ENCODE data around the gene IL5.

Gene IL5

DNA sequence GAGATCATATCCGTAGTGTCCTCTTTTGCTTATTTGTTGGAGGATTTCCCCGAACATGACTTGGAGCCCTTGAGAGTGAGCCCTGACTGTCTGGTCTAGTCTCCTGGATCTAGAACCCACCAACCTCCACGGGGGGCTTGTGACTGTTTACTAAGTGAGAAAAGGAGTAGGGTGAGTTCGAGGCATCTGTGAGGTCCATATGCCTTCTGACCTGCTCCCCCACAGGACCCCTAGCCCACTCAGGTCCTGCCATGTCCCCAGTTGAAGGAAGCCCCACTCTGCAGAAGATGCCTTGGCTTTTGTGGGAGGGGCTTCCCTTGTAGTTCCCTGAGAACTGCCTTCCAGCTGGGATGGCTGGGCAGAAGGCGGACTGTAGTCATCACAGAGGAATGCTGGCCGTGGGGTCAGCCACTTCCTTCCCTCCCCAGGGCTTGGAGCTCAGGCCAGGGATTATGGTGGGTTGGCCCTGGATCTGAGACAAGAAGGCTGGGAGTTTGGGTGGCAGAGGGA, 45.8 kb downstream of the IL5 start:
- no peak for DNase-seq

DNA sequence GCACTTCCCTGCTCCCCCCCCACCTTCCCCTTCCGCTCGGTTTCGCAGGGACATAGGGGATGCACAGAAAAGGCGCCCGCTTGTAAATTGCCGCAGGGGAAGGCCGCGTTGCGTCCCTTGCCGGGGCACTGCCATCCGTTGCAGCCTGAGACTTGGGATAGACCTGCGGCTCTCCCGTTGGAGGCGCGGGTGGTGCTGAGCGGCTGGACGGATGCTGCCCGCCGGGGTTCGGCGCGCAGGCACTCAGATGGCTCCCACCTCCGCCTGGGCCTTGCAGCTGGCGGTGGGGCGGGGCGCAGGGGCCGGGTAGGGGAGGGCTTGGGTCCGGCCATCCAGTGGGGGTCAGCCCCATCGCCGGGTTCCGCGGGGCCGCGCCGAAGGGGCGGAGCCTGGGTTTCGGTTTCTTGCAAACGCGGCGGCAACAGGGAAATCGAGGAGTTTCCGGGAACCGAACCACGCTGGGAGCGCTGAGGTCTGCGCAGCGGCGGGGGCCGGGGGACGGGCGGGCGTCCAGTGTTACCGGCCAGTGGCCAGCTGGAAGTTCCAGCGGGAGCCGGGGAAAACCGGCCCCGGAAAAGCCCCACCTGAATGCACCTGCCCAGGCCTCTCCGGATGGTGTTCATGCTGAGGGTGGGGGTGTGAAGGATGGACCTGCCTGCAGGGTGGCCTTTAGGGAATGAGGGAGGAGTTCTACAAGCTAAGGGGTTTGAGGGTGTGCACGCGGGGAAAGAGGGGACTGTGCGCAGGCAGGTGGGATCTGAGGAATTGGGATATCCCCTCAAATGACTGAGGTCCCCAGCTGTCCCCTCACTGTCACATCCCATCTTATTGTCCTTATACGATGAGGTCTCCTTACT, 46.5 kb downstream of the IL5 start:
- peak; percentile 24 to 43 for DNase-seq

DNA sequence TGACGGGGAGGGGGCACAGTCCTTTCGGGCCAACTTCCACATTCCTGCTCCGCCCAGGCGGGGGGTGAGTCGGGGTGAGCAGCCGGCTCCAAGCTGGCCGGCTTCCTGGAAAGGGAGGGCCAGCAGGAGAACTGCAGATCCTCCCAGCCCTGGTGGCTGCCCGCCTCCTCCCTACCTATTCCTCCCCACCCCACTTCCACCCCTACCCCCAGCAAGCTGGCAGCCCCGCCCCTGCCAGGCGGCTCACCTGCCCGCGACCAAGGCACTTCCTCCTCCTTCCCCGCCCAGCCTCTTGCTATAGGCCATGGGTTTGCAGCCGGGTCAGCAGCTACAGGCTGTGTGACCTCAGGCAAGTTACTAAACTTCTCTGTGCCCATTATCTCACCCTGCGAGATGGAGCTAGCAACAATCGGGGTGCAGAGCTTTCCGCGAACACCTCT, 47.1 kb downstream of the IL5 start:
- peak; percentile 65 to 81 for DNase-seq

DNA sequence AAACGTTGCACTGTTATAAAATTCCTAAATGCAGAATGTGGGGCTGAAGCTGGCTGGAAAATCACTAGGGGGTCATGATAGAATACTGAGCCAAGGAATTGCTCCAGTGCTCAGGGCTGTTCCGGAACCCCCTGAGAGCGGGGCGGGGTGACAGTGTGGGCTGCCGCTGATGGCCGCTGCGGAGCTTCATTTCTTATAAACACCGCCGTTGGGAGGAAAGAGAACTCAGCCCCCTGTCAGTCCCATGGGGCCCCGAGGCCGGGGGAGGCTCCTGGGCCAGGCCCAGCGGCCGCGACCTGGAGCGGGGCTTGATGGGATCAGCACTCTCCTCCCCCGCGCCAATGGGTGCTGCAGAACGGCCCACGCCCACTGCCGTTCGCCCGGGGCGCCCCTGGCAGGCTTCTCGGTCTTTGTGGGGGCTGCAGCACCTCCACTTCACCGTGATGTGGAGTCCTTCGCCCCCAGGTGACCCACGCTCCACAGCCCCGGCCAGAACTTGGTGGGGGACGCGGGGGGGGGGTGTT, 47.6 kb downstream of the IL5 start:
- DNase-seq, result peak; percentile 19 to 41

DNA sequence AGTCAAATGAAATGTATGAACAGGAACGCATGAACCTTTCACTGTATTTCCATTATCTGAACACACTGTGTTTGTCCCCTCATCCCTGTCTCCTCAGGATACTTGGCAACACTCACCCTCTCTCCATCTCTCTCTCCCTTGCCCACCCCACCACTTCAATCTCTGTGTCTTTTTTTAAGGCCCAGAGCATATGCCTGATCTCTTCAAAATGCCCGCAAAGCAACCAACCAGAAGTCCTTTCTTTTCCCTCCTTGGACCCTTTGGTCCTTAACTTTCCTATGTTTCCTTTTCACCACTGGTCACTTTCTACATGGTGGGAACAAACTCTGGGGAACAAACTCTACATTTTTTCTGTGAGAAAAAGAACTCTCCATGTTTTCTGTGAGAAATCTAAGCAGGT, 49.5 kb downstream of the IL5 start:
- no peak for DNase-seq

DNA sequence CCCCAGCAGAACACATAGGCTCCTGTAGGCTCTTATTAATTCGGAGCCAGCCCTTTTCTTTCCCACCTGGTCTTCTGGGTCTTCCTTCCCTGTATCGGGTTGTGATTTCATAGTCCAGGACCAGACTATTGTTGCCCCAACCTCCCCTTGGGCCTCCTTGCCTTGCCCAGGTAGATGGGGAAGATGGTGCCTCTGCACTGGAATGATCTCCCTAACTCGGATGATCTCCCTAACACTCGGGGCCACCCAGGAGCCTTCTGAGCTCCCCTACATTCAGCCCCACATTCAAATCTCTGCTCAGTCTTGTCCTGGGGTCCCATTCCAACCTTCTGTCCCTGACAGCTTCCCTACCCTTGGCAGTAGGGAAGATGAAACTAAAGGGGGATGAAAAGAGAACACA, 50.1 kb downstream of the IL5 start:
- DNase-seq, result no peak

DNA sequence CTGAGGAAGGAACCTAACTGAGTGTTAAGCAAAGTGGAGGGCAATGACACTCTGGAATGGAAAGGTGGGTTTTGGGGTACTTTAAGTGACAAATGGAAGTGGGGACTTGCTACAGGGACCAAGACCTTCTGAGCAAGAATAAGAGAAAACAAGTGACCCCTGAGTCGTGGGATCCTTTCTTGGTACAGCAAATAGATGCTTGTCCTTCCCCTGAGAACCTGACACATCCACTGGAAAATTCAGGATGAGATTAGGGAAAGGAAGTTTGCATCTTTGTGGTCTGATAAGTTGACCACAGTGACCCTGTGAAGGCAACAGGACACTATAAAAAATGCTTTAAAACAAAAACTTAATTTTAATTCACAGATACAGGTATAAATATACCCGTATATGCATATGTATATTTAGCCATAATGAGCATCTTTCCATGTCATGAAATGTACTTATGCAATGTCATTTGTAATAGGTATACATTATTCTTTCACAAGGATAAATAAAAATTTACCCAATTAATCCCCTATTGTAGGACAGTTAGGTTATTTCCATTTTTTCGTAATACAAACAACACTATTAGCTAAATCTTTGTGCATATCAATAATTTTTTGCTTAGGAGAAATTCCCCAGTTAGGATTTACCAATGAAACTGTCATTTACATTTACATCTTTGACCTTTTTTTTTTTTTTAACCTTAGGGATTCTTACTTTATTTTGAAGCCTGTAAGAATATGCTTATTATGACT, 50.8 kb downstream of the IL5 start:
- no peak for DNase-seq
